Stimulated activated naive CD8-positive, alpha-beta T cell treated with anti-CD3 and anti-CD28 coated beads, Interleukin-15, amount 100 ng/mL, for 72 hours (primary cell): ENCODE measurements around the gene SMAD3.

Source experiments
- ATAC-seq: fragments of 150-1000 bp; cut with Tn5 transposase; 2 replicates; pipeline ENCODE4 v1.10.0; 2021; ENCODE audit warnings: mild to moderate bottlenecking, moderate library complexity
- DNase-seq, 2 donors: peaks; one replicate each; pipeline ENCODE4 v3.0.0; 2021 to 2022
- H3K27ac Mint-ChIP-seq, 2 donors: one replicate each; pipeline ENCODE4 v1.8.0; 2022; ENCODE audit warnings: mild to moderate bottlenecking in 2 of 2, mixed read lengths in 2 of 2, moderate library complexity in 2 of 2
- H3K27me3 Mint-ChIP-seq: one replicate; pipeline ENCODE4 v1.8.0; 2022; ENCODE audit warnings: mixed read lengths
- H3K4me1 Mint-ChIP-seq: one replicate; pipeline ENCODE4 v1.8.0; 2022; ENCODE audit warnings: mild to moderate bottlenecking, mixed read lengths
- H3K4me3 Mint-ChIP-seq, 2 donors: one replicate each; pipeline ENCODE4 v1.8.0; 2022; ENCODE audit warnings: mild to moderate bottlenecking in 2 of 2, mixed read lengths in 2 of 2, moderate library complexity in 1 of 2
- H3K9me3 Mint-ChIP-seq, 2 donors: one replicate each; pipeline ENCODE4 v1.8.0; 2022; ENCODE audit warnings: mixed read lengths in 2 of 2

SMAD3 gene

DNA sequence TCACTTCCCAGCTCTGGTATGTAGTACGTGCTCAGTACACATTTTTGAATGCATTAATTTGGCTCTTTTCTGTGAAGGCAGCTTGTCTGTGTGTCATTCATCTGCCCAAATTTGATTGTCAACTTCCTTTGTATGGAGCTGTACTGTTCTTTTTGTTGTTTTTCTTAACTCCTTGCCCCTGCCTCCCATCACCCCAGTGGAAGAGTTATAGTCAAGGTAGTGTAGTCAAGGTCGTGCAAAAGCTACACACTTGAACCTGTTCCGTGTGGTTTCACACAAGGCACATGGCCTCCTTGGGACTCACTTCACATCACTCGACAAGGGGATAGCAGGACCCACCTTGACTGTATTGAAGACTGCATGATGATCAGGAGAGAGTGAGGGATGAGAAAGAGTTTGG, 37.6 kb downstream of the SMAD3 start:
- Mint-ChIP-seq H3K4me3 (no peak overlapping the region), H3K9me3 (no peaks in the 10 kb centered on the region), H3K4me1 (peaks cover 20% of the 10 kb centered on the region), H3K27ac (peak overlapping the region in 1 of 2 donors; percentile 70), H3K27me3 (no peaks in the 10 kb centered on the region)
- no peak for DNase-seq
- no peak for ATAC-seq

GRCh38 chr15:67103432-67103831, 38.0 kb downstream of the SMAD3 start:
- Mint-ChIP-seq H3K27me3 (no peaks in the 10 kb centered on the region), H3K27ac (no peak overlapping the region), H3K9me3 (no peaks in the 10 kb centered on the region), H3K4me1 (peaks cover 20% of the 10 kb centered on the region), H3K4me3 (peak overlapping the region in 1 of 2 donors; percentile 63)
- DNase-seq (no peak), ATAC-seq (no peak)

- H3K27ac Mint-ChIP-seq: peak overlapping the region in 1 of 2 donors; percentile 47
- ATAC-seq (no peak), DNase-seq (no peak)
- peaks cover 20% of the 10 kb centered on the region for H3K4me1 Mint-ChIP-seq
- no peaks in the 10 kb centered on the region for H3K27me3 Mint-ChIP-seq
- H3K4me3 Mint-ChIP-seq: peak overlapping the region in 1 of 2 donors; percentile 63
- H3K9me3 Mint-ChIP-seq: no peaks in the 10 kb centered on the region
These were observed 38.5 kb downstream of the SMAD3 start for GRCh38 chr15:67103869-67104268.

DNA sequence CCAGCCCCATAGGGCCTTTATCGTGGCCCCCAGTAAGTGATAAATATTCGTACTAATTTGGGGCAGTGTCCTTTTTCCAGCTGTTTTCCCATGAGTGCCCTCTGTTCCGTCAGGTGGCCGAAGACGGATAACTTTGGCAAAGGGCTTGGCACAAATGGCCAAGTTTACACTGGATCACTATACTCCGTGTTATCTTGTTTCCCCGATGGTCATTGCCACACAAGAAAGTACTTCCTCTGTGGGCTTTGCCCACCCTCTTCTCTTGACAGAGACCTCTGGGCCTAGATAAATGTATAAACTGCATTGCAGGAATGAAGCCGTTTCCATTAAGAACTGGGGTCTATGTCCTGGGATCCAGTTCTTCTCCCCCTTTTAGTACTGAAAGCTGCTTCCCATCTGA, 39.1 kb downstream of the SMAD3 start:
- DNase-seq: no peak
- H3K27ac Mint-ChIP-seq: no peak overlapping the region
- H3K4me3 Mint-ChIP-seq: peak overlapping the region; percentile 51 to 63
- H3K27me3 Mint-ChIP-seq: no peaks in the 10 kb centered on the region
- no peak for ATAC-seq
- H3K9me3 Mint-ChIP-seq: no peaks in the 10 kb centered on the region
- H3K4me1 Mint-ChIP-seq: peaks cover 20% of the 10 kb centered on the region

- Mint-ChIP-seq H3K27me3 (no peaks in the 10 kb centered on the region), H3K4me3 (peak overlapping the region in 1 of 2 donors; percentile 51), H3K9me3 (no peaks in the 10 kb centered on the region), H3K4me1 (peaks cover 26% of the 10 kb centered on the region), H3K27ac (peak overlapping the region; percentile 54 to 79)
- ATAC-seq (no peak), DNase-seq (no peak)
These were observed 39.9 kb downstream of the SMAD3 start for GRCh38 chr15:67105065-67105951.

DNA sequence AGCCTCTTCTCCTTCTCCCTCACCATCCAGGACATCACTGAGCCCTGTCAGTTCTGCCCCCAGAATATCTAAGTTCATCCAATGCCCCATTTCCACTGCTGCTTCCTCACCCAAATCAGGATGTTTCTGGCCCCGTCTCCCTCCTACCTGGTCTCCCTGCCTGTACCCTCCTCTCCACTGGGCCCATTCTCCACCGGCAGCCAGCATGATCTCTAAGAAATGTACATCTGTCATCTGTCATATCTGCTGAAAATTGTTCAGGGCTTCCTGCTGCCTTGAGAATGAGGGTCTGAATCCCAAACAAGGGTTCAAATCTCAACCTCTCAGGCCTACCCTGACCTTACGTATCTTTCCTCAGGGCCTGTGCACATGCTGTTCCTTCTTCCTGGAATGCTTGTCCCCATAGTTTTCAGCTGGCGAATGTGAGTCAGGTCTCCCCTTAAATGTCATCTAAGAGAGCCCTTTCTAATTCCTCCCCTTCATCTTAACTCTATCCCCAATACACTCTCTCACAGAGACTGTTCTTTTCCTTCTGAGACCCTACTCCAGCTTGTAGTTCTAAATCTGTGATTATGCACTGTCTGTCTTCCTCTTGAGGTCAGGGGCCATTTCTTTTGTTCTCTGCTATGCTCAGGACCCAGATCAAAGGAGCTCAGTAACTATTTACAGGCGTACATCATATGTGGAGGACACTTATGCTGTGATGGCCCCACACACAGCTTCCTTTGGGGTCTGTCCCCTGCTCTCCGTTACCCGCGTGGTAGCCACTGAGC, 40.8 kb downstream of the SMAD3 start:
- Mint-ChIP-seq H3K9me3 (peaks cover 0 to 4% of the 10 kb centered on the region in 2 donors), H3K27ac (peak overlapping the region; percentile 54 to 79), H3K4me1 (peaks cover 35% of the 10 kb centered on the region), H3K4me3 (peak overlapping the region in 1 of 2 donors; percentile 36), H3K27me3 (no peaks in the 10 kb centered on the region)
- ATAC-seq (no peak), DNase-seq (no peak)

DNA sequence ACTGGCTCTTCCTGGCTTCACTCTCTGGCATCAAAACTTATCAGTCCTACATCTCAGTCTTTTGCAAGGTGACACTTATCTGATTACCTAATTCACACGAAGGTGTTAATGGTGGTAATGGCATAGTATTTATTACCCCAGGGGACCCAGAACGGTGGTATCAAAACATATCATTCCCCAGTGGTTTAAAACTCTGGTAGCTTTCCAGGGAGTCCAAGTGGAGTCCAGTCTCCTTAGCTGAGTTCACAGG, 41.3 kb downstream of the SMAD3 start:
- no peak overlapping the region for H3K27ac Mint-ChIP-seq
- no peak for DNase-seq
- peak overlapping the region in 1 of 2 donors; percentile 36 for H3K4me3 Mint-ChIP-seq
- H3K4me1 Mint-ChIP-seq: peaks cover 38% of the 10 kb centered on the region
- peaks cover 0 to 10% of the 10 kb centered on the region in 2 donors for H3K9me3 Mint-ChIP-seq
- no peak for ATAC-seq
- no peaks in the 10 kb centered on the region for H3K27me3 Mint-ChIP-seq

DNA sequence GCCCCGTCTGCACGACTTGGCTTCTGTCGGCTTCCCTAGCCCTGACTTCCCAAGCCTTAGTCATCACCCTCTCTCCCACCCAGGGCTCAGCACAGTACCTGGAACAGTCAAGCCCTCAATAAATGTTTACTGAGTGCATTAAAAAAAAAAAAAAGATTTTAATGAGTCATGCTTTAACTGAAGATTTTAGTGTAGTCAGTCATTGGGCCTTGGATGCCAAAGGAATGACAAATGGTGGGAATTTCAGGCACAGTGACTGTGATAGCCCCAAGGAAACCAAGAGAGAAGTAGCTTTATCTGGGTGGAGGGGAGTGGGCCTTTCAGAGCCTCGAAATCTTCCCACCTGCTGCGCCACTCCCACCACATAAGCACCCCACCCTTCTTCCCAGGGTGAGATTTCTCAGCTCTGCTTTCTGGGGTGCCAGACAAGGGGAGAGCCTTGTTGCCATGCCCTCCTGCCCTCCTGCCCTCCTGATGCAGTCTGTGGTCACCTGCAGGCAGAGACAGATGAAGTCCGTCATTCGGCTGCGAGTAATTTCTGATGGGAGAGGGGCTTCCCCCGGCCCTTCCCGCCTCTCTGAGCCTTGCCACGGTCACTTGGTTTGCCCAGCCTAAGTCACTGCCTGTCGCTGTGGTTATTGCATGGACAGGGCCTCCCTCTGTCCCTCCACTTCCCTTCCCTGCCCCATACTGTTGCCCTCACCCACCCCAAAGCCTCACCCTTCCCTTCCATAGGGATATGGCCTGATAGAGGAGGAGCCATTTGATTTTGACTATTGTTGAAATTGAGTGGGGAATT, 41.8 kb downstream of the SMAD3 start:
- Mint-ChIP-seq H3K4me3 (no peak overlapping the region), H3K27ac (peak overlapping the region in 1 of 2 donors; percentile 17)

DNA sequence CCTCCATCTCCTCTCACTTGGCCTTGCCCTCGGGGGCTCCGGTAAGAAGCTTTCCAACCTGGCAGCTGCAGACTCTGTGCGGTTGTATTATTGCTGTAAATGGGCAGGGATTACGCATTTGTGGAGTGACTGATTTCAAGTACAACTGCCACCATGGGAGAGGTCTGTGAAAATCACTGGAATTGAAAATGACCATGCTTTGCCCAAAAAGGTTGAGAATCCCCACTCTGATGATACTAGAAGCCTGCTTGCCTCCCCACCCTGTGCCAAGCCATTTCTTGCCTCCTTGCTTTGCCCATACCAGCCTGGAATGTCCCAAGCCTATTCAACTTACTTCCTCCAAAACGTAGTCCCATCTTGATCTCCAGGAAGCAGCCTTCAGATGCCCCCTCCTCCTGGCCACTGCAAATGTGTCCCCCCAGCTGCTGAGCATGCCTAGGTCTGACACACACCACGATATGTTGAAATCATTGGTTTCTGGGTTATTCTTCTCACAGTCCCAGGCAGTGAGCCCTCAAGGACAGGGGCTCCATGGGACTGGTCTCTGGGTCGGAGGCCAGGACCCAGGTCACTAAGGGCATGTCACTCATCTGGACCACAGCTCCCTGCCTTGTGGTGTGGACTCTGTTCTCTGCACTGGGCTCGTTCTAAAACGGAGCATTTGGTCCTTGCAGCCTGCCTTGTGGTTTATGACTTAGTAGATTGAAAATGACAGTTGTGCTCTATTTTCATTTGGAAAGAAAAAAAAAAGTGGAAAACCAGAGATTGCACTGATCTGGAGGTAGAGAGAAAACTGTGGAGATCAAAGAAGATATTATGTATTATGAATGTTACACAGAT, 42.9 kb downstream of the SMAD3 start:
- Mint-ChIP-seq H3K4me1 (peaks cover 38% of the 10 kb centered on the region), H3K27ac (no peak overlapping the region), H3K27me3 (no peaks in the 10 kb centered on the region), H3K9me3 (peaks cover 0 to 10% of the 10 kb centered on the region in 2 donors), H3K4me3 (peak overlapping the region in 1 of 2 donors; percentile 52)
- ATAC-seq: no peak
- no peak for DNase-seq

More for the DNA sequence above, 41.8 kb downstream of the SMAD3 start:
- peaks cover 0 to 10% of the 10 kb centered on the region in 2 donors for H3K9me3 Mint-ChIP-seq
- DNase-seq: no peak
- H3K4me1 Mint-ChIP-seq: peaks cover 38% of the 10 kb centered on the region
- no peak for ATAC-seq
- no peaks in the 10 kb centered on the region for H3K27me3 Mint-ChIP-seq

DNA sequence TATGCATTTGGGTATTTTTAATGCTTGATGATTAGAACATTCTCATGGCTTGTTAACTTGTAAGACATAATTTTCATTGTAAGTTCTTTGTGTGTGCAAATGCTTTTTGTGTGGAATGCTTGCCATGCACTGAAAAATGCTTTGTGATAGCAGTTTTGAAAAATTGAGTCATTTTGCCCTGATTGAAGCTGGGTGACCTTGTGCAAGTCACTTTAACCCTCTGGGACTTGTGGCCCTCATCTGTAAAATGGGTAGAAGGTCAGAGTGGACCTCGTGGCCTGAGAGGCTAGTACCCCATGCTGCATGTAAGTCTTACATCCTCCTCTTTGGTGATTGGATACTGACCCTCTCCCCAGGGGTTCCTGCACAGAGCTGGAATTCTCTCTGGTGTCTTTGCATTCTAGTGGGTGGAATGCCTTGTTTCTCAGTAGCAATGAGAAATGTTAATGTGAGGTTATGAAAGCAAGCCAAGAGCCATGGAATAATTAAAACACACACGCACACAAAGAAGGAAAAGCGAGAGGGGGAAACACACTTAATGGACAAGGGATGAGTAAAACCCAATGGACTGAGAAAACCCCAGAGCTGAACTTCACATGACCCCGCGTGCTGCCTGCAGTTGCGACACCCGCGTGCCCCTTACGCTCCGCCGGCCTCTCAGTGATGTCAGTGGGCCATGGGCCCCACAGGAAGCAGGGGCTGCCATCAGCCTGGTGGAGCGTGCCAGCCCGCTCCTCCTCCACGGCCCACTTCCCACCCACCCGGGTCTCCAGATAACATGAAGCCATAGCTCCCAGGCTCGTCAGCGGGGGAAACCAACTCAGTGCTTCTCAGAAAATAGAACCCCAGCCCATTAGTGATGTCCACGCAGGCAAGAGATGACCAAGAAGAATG, 44.0 kb downstream of the SMAD3 start:
- H3K4me3 Mint-ChIP-seq: no peak overlapping the region
- H3K27ac Mint-ChIP-seq: peak overlapping the region in 1 of 2 donors; percentile 24
- ATAC-seq: no peak
- DNase-seq: no peak
- no peaks in the 10 kb centered on the region for H3K27me3 Mint-ChIP-seq
- peaks cover 47% of the 10 kb centered on the region for H3K4me1 Mint-ChIP-seq
- H3K9me3 Mint-ChIP-seq: peaks cover 0 to 10% of the 10 kb centered on the region in 2 donors

- DNase-seq: no peak
- peaks cover 57% of the 10 kb centered on the region for H3K4me1 Mint-ChIP-seq
- H3K27me3 Mint-ChIP-seq: no peaks in the 10 kb centered on the region
- H3K9me3 Mint-ChIP-seq: peaks cover 0 to 10% of the 10 kb centered on the region in 2 donors
- no peak overlapping the region for H3K27ac Mint-ChIP-seq
- no peak overlapping the region for H3K4me3 Mint-ChIP-seq
- ATAC-seq: no peak
These were observed 45.0 kb downstream of the SMAD3 start for GRCh38 chr15:67110361-67110781.

- Mint-ChIP-seq H3K4me1 (peaks cover 65% of the 10 kb centered on the region), H3K4me3 (no peak overlapping the region), H3K27ac (peak overlapping the region in 1 of 2 donors; percentile 80), H3K27me3 (no peaks in the 10 kb centered on the region), H3K9me3 (peaks cover 0 to 10% of the 10 kb centered on the region in 2 donors)
- ATAC-seq (no peak), DNase-seq (no peak)
These were observed 45.8 kb downstream of the SMAD3 start for GRCh38 chr15:67110958-67111864.

- ATAC-seq (no peak), DNase-seq (no peak)
- Mint-ChIP-seq H3K27ac (peak overlapping the region; percentile 37 to 75), H3K4me3 (no peak overlapping the region), H3K4me1 (peaks cover 80% of the 10 kb centered on the region), H3K27me3 (no peaks in the 10 kb centered on the region), H3K9me3 (peaks cover 0 to 10% of the 10 kb centered on the region in 2 donors)
These were observed 48.6 kb downstream of the SMAD3 start for GRCh38 chr15:67114046-67114445.
